Measurements from ENCODE around the gene TBL1XR1.

GRCh38 chr3:177228601-177229190, 31.4 kb upstream of the TBL1XR1 start:
- TF ChIP-seq NFIC (IDR thresholded peaks at IDR 0.05) (no peak), RAD21 (IDR thresholded peaks at IDR 0.05; ENCODE audit: low read depth) (no peak), EP300 (IDR thresholded peaks at IDR 0.05; ENCODE audit: borderline replicate concordance) (no peak), ZBTB7A (IDR thresholded peaks at IDR 0.05; ENCODE audit: low read depth) (no peak), FOXM1 (IDR thresholded peaks at IDR 0.05; ENCODE audit: borderline replicate concordance, low read depth) (no peak)
- TF ChIP-seq, protein P1, sequence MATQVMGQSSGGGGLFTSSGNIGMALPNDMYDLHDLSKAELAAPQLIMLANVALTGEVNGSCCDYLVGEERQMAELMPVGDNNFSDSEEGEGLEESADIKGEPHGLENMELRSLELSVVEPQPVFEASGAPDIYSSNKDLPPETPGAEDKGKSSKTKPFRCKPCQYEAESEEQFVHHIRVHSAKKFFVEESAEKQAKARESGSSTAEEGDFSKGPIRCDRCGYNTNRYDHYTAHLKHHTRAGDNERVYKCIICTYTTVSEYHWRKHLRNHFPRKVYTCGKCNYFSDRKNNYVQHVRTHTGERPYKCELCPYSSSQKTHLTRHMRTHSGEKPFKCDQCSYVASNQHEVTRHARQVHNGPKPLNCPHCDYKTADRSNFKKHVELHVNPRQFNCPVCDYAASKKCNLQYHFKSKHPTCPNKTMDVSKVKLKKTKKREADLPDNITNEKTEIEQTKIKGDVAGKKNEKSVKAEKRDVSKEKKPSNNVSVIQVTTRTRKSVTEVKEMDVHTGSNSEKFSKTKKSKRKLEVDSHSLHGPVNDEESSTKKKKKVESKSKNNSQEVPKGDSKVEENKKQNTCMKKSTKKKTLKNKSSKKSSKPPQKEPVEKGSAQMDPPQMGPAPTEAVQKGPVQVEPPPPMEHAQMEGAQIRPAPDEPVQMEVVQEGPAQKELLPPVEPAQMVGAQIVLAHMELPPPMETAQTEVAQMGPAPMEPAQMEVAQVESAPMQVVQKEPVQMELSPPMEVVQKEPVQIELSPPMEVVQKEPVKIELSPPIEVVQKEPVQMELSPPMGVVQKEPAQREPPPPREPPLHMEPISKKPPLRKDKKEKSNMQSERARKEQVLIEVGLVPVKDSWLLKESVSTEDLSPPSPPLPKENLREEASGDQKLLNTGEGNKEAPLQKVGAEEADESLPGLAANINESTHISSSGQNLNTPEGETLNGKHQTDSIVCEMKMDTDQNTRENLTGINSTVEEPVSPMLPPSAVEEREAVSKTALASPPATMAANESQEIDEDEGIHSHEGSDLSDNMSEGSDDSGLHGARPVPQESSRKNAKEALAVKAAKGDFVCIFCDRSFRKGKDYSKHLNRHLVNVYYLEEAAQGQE (IDR thresholded peaks at IDR 0.05; ENCODE audit: low read depth), result no peak

All from Ishikawa (cell line).